Right atrium auricular region (tissue), 2 donors: ENCODE measurements around the gene PTPRN2. TPM values are rescaled to one million over a fixed set of nuclear protein-coding genes. Genes with fewer than 3 reads are reported as not detected.

Experiments
- DNase-seq: peaks from one replicate; pipeline ENCODE4 v3.0.0-alpha.2; 2019; ENCODE audit warnings: low spot score
- H3K27ac ChIP-seq, 2 donors: fragments of 200-600 bp; sonication (generic); 1 replicate in 1 of 2; 2 replicates in 1 of 2; pipeline ENCODE4 v1.5.1; 2016 to 2019
- H3K27me3 ChIP-seq, 2 donors: fragments of 200-600 bp; sonication (generic); one replicate each; pipeline versions ENCODE4 v1.5.1 to v1.6.0; 2017 to 2019
- H3K36me3 ChIP-seq: fragments of 200-600 bp; sonication (generic); one replicate; pipeline ENCODE4 v1.5.1; 2016
- H3K4me1 ChIP-seq, 2 donors: fragments of 200-600 bp; sonication (generic); one replicate each; pipeline versions ENCODE4 v1.5.1 to v1.6.0; 2017 to 2019
- H3K4me3 ChIP-seq, 2 donors: fragments of 200-600 bp; sonication (generic); 1 replicate in 1 of 2; 2 replicates in 1 of 2; pipeline ENCODE4 v1.5.1; 2017 to 2019; ENCODE audit warnings: mild to moderate bottlenecking in 1 of 2, moderate library complexity in 1 of 2
- H3K9me3 ChIP-seq, 2 donors: fragments of 200-600 bp; sonication (generic); one replicate each; pipeline ENCODE4 v1.5.1; 2019
- total RNA-seq, 2 donors: library from RNA; depleted of rRNA; stranded (reverse); fragments of >200 nt; gene quantifications; one replicate each; pipeline ENCODE4 v1.1.0, GENCODE V29; 2016
- TF ChIP-seq, protein P1 (sequence below), 2 donors: fragments of 200-600 bp; sonication (generic); IDR thresholded peaks; one replicate each; pipeline ENCODE4 v1.5.1; 2019; ENCODE audit warnings: antibody characterized with exemption in 2 of 2

Gene PTPRN2
- total RNA-seq, 2 donors from 2014 or later, result 2.6 to 2.7 TPM

DNA sequence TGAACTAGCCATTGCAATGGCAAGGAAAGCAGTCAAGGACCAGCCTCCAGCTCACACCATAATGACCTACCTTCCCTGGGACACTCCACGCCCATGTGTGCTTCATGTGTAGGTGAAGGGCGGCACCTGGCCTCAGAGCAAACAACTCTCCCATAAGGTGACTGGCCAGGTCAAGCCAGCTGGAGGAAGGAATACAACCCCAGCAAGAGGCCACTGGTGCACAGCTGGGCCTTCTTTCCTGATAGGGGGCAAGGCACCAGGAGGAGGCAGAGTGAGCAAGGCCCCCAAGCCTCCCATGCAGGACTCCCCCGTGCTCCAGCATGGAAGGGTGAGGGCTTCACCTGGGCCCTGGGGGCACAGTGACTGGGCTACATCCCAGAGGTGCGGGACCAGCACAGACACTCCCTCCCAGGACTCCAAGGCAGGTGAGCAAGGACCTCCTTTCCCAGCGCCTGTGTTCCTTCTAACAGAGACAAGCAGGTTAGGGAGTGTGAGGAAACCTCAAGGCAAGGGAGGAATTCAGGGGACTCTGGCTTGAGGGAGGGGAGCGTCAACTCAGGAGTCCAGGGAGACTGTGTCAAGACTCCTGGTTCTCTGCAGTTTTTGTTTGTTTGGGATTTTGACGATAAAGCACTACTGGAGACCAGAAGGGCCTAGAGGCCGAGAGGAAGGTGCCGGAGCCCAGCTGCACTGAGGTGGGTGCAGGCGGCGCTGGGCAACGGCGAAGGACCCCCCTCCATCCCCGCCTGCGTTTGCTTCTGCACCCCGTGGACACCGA lies 1.7 kb downstream of the PTPRN2 start:
- H3K27ac ChIP-seq, result no peak overlapping the region
- TF ChIP-seq, protein P1, sequence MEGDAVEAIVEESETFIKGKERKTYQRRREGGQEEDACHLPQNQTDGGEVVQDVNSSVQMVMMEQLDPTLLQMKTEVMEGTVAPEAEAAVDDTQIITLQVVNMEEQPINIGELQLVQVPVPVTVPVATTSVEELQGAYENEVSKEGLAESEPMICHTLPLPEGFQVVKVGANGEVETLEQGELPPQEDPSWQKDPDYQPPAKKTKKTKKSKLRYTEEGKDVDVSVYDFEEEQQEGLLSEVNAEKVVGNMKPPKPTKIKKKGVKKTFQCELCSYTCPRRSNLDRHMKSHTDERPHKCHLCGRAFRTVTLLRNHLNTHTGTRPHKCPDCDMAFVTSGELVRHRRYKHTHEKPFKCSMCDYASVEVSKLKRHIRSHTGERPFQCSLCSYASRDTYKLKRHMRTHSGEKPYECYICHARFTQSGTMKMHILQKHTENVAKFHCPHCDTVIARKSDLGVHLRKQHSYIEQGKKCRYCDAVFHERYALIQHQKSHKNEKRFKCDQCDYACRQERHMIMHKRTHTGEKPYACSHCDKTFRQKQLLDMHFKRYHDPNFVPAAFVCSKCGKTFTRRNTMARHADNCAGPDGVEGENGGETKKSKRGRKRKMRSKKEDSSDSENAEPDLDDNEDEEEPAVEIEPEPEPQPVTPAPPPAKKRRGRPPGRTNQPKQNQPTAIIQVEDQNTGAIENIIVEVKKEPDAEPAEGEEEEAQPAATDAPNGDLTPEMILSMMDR (IDR thresholded peaks at IDR 0.05), result no peak
- peaks cover 0 to 25% of the 10 kb centered on the region in 2 donors for H3K4me1 ChIP-seq
- no peaks in the 10 kb centered on the region for H3K36me3 ChIP-seq
- H3K9me3 ChIP-seq, result no peaks in the 10 kb centered on the region
- H3K27me3 ChIP-seq, result peaks cover 0 to 11% of the 10 kb centered on the region in 2 donors
- peak overlapping the region in 1 of 2 donors; percentile 51 for H3K4me3 ChIP-seq
- DNase-seq, result no peak

DNA sequence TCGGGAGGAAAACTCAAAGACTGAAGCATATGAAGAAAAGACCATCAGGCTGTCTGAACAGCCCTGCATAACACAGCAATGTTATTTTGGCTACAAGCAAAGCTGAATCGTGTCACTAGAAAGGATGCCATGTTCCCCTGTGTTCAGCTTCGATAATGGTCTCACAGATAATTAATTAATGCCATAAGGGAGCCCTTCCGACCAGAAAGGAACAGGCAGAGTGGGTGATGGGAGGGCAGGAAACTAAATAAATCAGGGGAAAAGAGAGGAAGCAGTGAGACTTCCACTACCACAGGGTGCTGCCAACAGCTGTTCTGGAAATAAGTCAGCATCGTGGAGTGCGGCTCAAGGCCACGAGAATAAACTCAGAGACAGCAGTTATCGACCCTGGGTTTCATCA lies 3.2 kb downstream of the PTPRN2 start:
- TF ChIP-seq, protein P1 (IDR thresholded peaks at IDR 0.05), result no peak
- H3K4me3 ChIP-seq, result no peak overlapping the region
- peaks cover 0 to 25% of the 10 kb centered on the region in 2 donors for H3K4me1 ChIP-seq
- no peaks in the 10 kb centered on the region for H3K36me3 ChIP-seq
- no peak overlapping the region for H3K27ac ChIP-seq
- H3K9me3 ChIP-seq, result peaks cover 6 to 12% of the 10 kb centered on the region in 2 donors
- H3K27me3 ChIP-seq, result peaks cover 0 to 11% of the 10 kb centered on the region in 2 donors
- no peak for DNase-seq

- Histone ChIP-seq H3K4me1 (peaks cover 0 to 25% of the 10 kb centered on the region in 2 donors), H3K27ac (no peak overlapping the region), H3K27me3 (peaks cover 0 to 11% of the 10 kb centered on the region in 2 donors), H3K36me3 (no peaks in the 10 kb centered on the region), H3K4me3 (no peak overlapping the region), H3K9me3 (peaks cover 7 to 18% of the 10 kb centered on the region in 2 donors)
- TF ChIP-seq, protein P1 (IDR thresholded peaks at IDR 0.05), result no peak
- no peak for DNase-seq
Observed at GRCh38 chr7:158583810-158584209, 3.8 kb downstream of the PTPRN2 start.

DNA sequence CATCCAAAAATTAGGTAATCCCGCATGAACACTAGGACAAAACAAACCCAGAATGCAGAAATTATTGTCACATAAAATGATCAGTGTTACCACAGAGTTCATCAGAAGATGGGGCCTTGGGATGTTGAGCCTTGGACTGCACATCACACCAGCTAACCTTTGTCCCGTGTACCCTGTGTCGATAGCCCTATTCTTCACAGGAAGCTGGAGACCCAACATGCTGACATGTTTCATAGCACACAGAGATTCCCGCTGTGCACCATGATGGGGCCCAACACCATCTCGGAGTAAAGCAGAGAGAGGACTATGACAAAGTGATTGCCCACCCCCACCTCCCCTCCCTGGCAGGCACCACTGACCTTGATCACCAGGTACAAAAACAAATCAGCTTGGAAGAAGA lies 4.5 kb downstream of the PTPRN2 start:
- Histone ChIP-seq H3K9me3 (peaks cover 7 to 21% of the 10 kb centered on the region in 2 donors), H3K27ac (no peak overlapping the region), H3K4me1 (peaks cover 0 to 22% of the 10 kb centered on the region in 2 donors), H3K4me3 (no peak overlapping the region), H3K36me3 (no peaks in the 10 kb centered on the region), H3K27me3 (peaks cover 0 to 11% of the 10 kb centered on the region in 2 donors)
- no peak for DNase-seq
- TF ChIP-seq, protein P1 (IDR thresholded peaks at IDR 0.05), result no peak

- H3K36me3 ChIP-seq, result no peaks in the 10 kb centered on the region
- TF ChIP-seq, protein P1 (IDR thresholded peaks at IDR 0.05), result no peak
- H3K4me3 ChIP-seq, result no peak overlapping the region
- H3K27me3 ChIP-seq, result peaks cover 0 to 11% of the 10 kb centered on the region in 2 donors
- H3K27ac ChIP-seq, result no peak overlapping the region
- no peak for DNase-seq
- H3K9me3 ChIP-seq, result peaks cover 7 to 21% of the 10 kb centered on the region in 2 donors
- H3K4me1 ChIP-seq, result peaks cover 0 to 16% of the 10 kb centered on the region in 2 donors
Observed at GRCh38 chr7:158582089-158582456, 5.5 kb downstream of the PTPRN2 start.
